Natural killer cell (primary cell): ENCODE measurements around the gene ATP12A. TPM values are rescaled to one million over a fixed set of nuclear protein-coding genes. Genes with fewer than 3 reads are reported as not detected.

Experiments
- ATAC-seq, 3 donors: fragments of 150-1000 bp in 2 of 3; fragments of 200-7000 bp in 1 of 3; cut with Tn5 transposase; 1 replicate in 1 of 3; 2 replicates in 2 of 3; pipeline ENCODE4 v1.10.0; 2021; ENCODE audit warnings: mild to moderate bottlenecking in 2 of 3, moderate library complexity in 2 of 3
- DNase-seq, 2 donors: peaks; one replicate each; pipeline versions ENCODE4 v3.0.0 to v3.0.0-alpha.2; 2013 to 2021; ENCODE audit warnings: mixed read lengths in 1 of 2
- H3K27ac ChIP-seq: one replicate; pipeline ENCODE4 v1.5.1; 2013; ENCODE audit warnings: mild to moderate bottlenecking, low read length
- H3K27me3 ChIP-seq: one replicate; pipeline ENCODE4 v1.6.1; 2013; ENCODE audit warnings: low read length; ENCODE audit not compliant: control insufficient read depth, insufficient read depth
- H3K36me3 ChIP-seq: one replicate; pipeline ENCODE4 v1.6.1; 2013; ENCODE audit warnings: low read length; ENCODE audit not compliant: control insufficient read depth, insufficient read depth
- H3K4me1 ChIP-seq: one replicate; pipeline ENCODE4 v1.6.1; 2013; ENCODE audit warnings: low read length; ENCODE audit not compliant: control insufficient read depth, insufficient read depth
- H3K4me3 ChIP-seq: one replicate; pipeline ENCODE4 v1.5.1; 2013; ENCODE audit warnings: low read length
- H3K9me3 ChIP-seq: one replicate; pipeline ENCODE4 v1.6.1; 2013; ENCODE audit warnings: low read length; ENCODE audit not compliant: control insufficient read depth, insufficient read depth
- H3K27ac Mint-ChIP-seq, 2 donors: one replicate each; pipeline ENCODE4 v1.8.0; 2022; ENCODE audit warnings: mild to moderate bottlenecking in 2 of 2, mixed read lengths in 2 of 2, moderate library complexity in 1 of 2
- H3K27me3 Mint-ChIP-seq, 2 donors: one replicate each; pipeline ENCODE4 v1.8.0; 2022; ENCODE audit warnings: low read depth in 2 of 2, mixed read lengths in 2 of 2
- H3K36me3 Mint-ChIP-seq: one replicate; pipeline ENCODE4 v1.8.0; 2022; ENCODE audit warnings: mixed read lengths
- H3K4me1 Mint-ChIP-seq, 2 donors: one replicate each; pipeline ENCODE4 v1.8.0; 2022; ENCODE audit warnings: mixed read lengths in 2 of 2
- H3K4me3 Mint-ChIP-seq: one replicate; pipeline ENCODE4 v1.8.0; 2022; ENCODE audit warnings: mild to moderate bottlenecking, moderate library complexity, mixed read lengths
- H3K9me3 Mint-ChIP-seq, 2 donors: one replicate each; pipeline ENCODE4 v1.8.0; 2022; ENCODE audit warnings: mixed read lengths in 2 of 2
- CTCF ChIP-seq: fragments of 200-600 bp; IDR thresholded peaks from one replicate; pipeline ENCODE4 v1.8.0; 2022; ENCODE audit warnings: antibody characterized with exemption
- WGBS: methylation state at CpG from one replicate; pipeline ENCODE4 v1.1.7; 2013; ENCODE audit warnings: missing lambda C conversion rate; ENCODE audit not compliant: insufficient coverage; 5-methylcytosine and 5-hydroxymethylcytosine counted together
- intact Hi-C: fragments of 100-400 bp; cut with micrococcal nuclease; formaldehyde crosslinking; loops from one replicate; pipeline ENCODE4 v1.14.2; 2022
- total RNA-seq, 4 donors: library from RNA; stranded (reverse); fragments of 120-200 nt in 1 of 4; gene quantifications; one replicate each; pipeline versions ENCODE4 v1.2.3 to v1.2.4, GENCODE V29; 2013 to 2022

Gene ATP12A
- total RNA-seq, 3 donors from 2014 or later (not counting 1 experiment from before 2014, with no cell fraction given): not detected

- 85% methylated on average over 12 of the region's 12 CpGs for WGBS
- H3K9me3 ChIP-seq: no peaks in the 10 kb centered on the region
- peaks cover 4% of the 10 kb centered on the region for H3K4me1 ChIP-seq
- H3K4me3 Mint-ChIP-seq: no peak overlapping the region
- ATAC-seq (no peak), DNase-seq (no peak)
- no peak overlapping the region for H3K27ac Mint-ChIP-seq
- no peaks in the 10 kb centered on the region for H3K36me3 ChIP-seq
- intact Hi-C loops: no loop called here
- H3K27me3 ChIP-seq: peaks cover 9% of the 10 kb centered on the region
- H3K27ac ChIP-seq: no peak overlapping the region
- H3K4me3 ChIP-seq: no peak overlapping the region
- no peak for TF ChIP-seq CTCF
- no peaks in the 10 kb centered on the region for H3K9me3 Mint-ChIP-seq
- H3K27me3 Mint-ChIP-seq: peaks cover 46 to 71% of the 10 kb centered on the region in 2 donors
- H3K36me3 Mint-ChIP-seq: no peaks in the 10 kb centered on the region
- H3K4me1 Mint-ChIP-seq: peaks cover 6 to 7% of the 10 kb centered on the region in 2 donors
Measured at GRCh38 chr13:24694907-24695306, 14.7 kb downstream of the ATP12A start.

GRCh38 chr13:24698686-24699085 is 18.5 kb downstream of the ATP12A start:
- Mint-ChIP-seq H3K4me3 (no peak overlapping the region), H3K27ac (no peak overlapping the region), H3K4me1 (peaks cover 6 to 7% of the 10 kb centered on the region in 2 donors), H3K9me3 (no peaks in the 10 kb centered on the region), H3K27me3 (peaks cover 31 to 46% of the 10 kb centered on the region in 2 donors), H3K36me3 (no peaks in the 10 kb centered on the region)
- H3K9me3 ChIP-seq: no peaks in the 10 kb centered on the region
- DNase-seq (no peak), ATAC-seq (no peak)
- WGBS: 93% methylated on average over 12 of the region's 12 CpGs
- no peaks in the 10 kb centered on the region for H3K36me3 ChIP-seq
- H3K27ac ChIP-seq: no peak overlapping the region
- H3K4me3 ChIP-seq: no peak overlapping the region
- TF ChIP-seq CTCF: no peak
- H3K27me3 ChIP-seq: peaks cover 3% of the 10 kb centered on the region
- H3K4me1 ChIP-seq: peaks cover 4% of the 10 kb centered on the region
- intact Hi-C loops: no loop called here

GRCh38 chr13:24699541-24699940 is 19.3 kb downstream of the ATP12A start:
- H3K9me3 Mint-ChIP-seq: no peaks in the 10 kb centered on the region
- intact Hi-C loops: no loop called here
- no peaks in the 10 kb centered on the region for H3K9me3 ChIP-seq
- H3K4me1 Mint-ChIP-seq: no peaks in the 10 kb centered on the region
- H3K27me3 Mint-ChIP-seq: peaks cover 28 to 37% of the 10 kb centered on the region in 2 donors
- WGBS: 96% methylated on average over 5 of the region's 5 CpGs
- no peaks in the 10 kb centered on the region for H3K36me3 ChIP-seq
- H3K4me3 ChIP-seq: no peak overlapping the region
- no peak for TF ChIP-seq CTCF
- no peaks in the 10 kb centered on the region for H3K27me3 ChIP-seq
- no peak overlapping the region for H3K4me3 Mint-ChIP-seq
- no peak overlapping the region for H3K27ac ChIP-seq
- H3K36me3 Mint-ChIP-seq: no peaks in the 10 kb centered on the region
- H3K27ac Mint-ChIP-seq: no peak overlapping the region
- DNase-seq: no peak
- no peaks in the 10 kb centered on the region for H3K4me1 ChIP-seq
- no peak for ATAC-seq

GRCh38 chr13:24700539-24700938 is 20.3 kb downstream of the ATP12A start:
- no peaks in the 10 kb centered on the region for H3K9me3 Mint-ChIP-seq
- Histone ChIP-seq H3K4me3 (no peak overlapping the region), H3K4me1 (no peaks in the 10 kb centered on the region), H3K36me3 (no peaks in the 10 kb centered on the region), H3K27ac (no peak overlapping the region), H3K27me3 (no peaks in the 10 kb centered on the region), H3K9me3 (no peaks in the 10 kb centered on the region)
- no peak overlapping the region for H3K27ac Mint-ChIP-seq
- ATAC-seq: no peak
- peaks cover 32 to 33% of the 10 kb centered on the region in 2 donors for H3K27me3 Mint-ChIP-seq
- no peak for TF ChIP-seq CTCF
- H3K36me3 Mint-ChIP-seq: no peaks in the 10 kb centered on the region
- intact Hi-C loops: no loop called here
- no peak overlapping the region for H3K4me3 Mint-ChIP-seq
- H3K4me1 Mint-ChIP-seq: no peaks in the 10 kb centered on the region
- 85% methylated on average over 8 of the region's 8 CpGs for WGBS
- no peak for DNase-seq
